Type B pancreatic cell (in vitro differentiated cells): ENCODE results near the gene RPL12. TPM values are rescaled to one million over a fixed set of nuclear protein-coding genes. Genes with fewer than 3 reads are reported as not detected.

Experiments
- DNase-seq: peaks from one replicate; pipeline ENCODE4 v3.0.0; 2021; ENCODE audit warnings: mixed read lengths; ENCODE audit not compliant: unreplicated experiment; ENCODE audit errors: extremely low spot score
- H3K27ac Mint-ChIP-seq: 2 replicates; pipeline ENCODE4 v1.8.0; 2021; ENCODE audit warnings: mild to moderate bottlenecking, mixed read lengths
- H3K27me3 Mint-ChIP-seq: 2 replicates; pipeline ENCODE4 v1.8.0; 2021; ENCODE audit warnings: mixed read lengths
- H3K36me3 Mint-ChIP-seq: 2 replicates; pipeline ENCODE4 v1.8.0; 2021; ENCODE audit warnings: mixed read lengths
- H3K4me1 Mint-ChIP-seq: one replicate; pipeline ENCODE4 v1.8.0; 2021; ENCODE audit warnings: mixed read lengths; ENCODE audit not compliant: unreplicated experiment
- H3K4me3 Mint-ChIP-seq: 2 replicates; pipeline ENCODE4 v1.8.0; 2021; ENCODE audit warnings: mild to moderate bottlenecking, mixed read lengths
- H3K9me3 Mint-ChIP-seq: 2 replicates; pipeline ENCODE4 v1.8.0; 2021; ENCODE audit warnings: mixed read lengths
- CTCF ChIP-seq: fragments of 200-600 bp; sonication (generic); conservative IDR thresholded peaks from 2 replicates; pipeline ENCODE4 v1.5.0; 2021; ENCODE audit warnings: antibody characterized with exemption, mild to moderate bottlenecking
- total RNA-seq: library from RNA; stranded (reverse); gene quantifications from 2 replicates; pipeline ENCODE4 v1.2.1, GENCODE V29; 2021; ENCODE audit warnings: low replicate concordance

RPL12 gene
- total RNA-seq, 1 donor from 2014 or later, result 1,238 TPM

- Mint-ChIP-seq H3K4me1 (peaks cover 30% of the 10 kb centered on the region), H3K27ac (peak overlapping the region; percentile 98), H3K36me3 (peaks cover 61% of the 10 kb centered on the region), H3K9me3 (no peaks in the 10 kb centered on the region), H3K4me3 (peak overlapping the region; percentile 96), H3K27me3 (peaks cover 3% of the 10 kb centered on the region)
- TF ChIP-seq CTCF, result no peak
- DNase-seq, result no peak
Observed at GRCh38 chr9:127449332-127449966, 1.8 kb downstream of the RPL12 start.

GRCh38 chr9:127448112-127448805, 2.9 kb downstream of the RPL12 start:
- H3K36me3 Mint-ChIP-seq, result peaks cover 68% of the 10 kb centered on the region
- H3K4me3 Mint-ChIP-seq, result peak overlapping the region; percentile 96
- peaks cover 30% of the 10 kb centered on the region for H3K4me1 Mint-ChIP-seq
- no peak for TF ChIP-seq CTCF
- H3K27me3 Mint-ChIP-seq, result peaks cover 3% of the 10 kb centered on the region
- peak overlapping the region; percentile 98 for H3K27ac Mint-ChIP-seq
- no peak for DNase-seq
- no peaks in the 10 kb centered on the region for H3K9me3 Mint-ChIP-seq

GRCh38 chr9:127447416-127448111, 3.6 kb downstream of the RPL12 start:
- Mint-ChIP-seq H3K4me3 (peak overlapping the region; percentile 96), H3K4me1 (peaks cover 30% of the 10 kb centered on the region), H3K27me3 (peaks cover 3% of the 10 kb centered on the region), H3K9me3 (no peaks in the 10 kb centered on the region), H3K36me3 (peaks cover 68% of the 10 kb centered on the region), H3K27ac (peak overlapping the region; percentile 98)
- peak; percentile 40 for TF ChIP-seq CTCF
- DNase-seq, result no peak

- H3K27me3 Mint-ChIP-seq, result peaks cover 3% of the 10 kb centered on the region
- no peak for DNase-seq
- no peaks in the 10 kb centered on the region for H3K9me3 Mint-ChIP-seq
- H3K36me3 Mint-ChIP-seq, result peaks cover 72% of the 10 kb centered on the region
- H3K4me3 Mint-ChIP-seq, result peak overlapping the region; percentile 96
- H3K27ac Mint-ChIP-seq, result peak overlapping the region; percentile 98
- TF ChIP-seq CTCF, result no peak
- H3K4me1 Mint-ChIP-seq, result peaks cover 30% of the 10 kb centered on the region
Observed at GRCh38 chr9:127446713-127447415, 4.3 kb downstream of the RPL12 start.

GRCh38 chr9:127445851-127446712, 5.1 kb downstream of the RPL12 start:
- Mint-ChIP-seq H3K4me1 (peaks cover 30% of the 10 kb centered on the region), H3K4me3 (peak overlapping the region; percentile 36), H3K9me3 (no peaks in the 10 kb centered on the region), H3K36me3 (peaks cover 73% of the 10 kb centered on the region), H3K27me3 (peaks cover under 1% of the 10 kb centered on the region), H3K27ac (peak overlapping the region; percentile 72)
- DNase-seq, result no peak
- no peak for TF ChIP-seq CTCF
